DMS 273 treated with DMSO at 0.1 percent for 48 hours (cell line): ENCODE data around the gene CELA1.

Experiments used
- DNase-seq: peaks from one replicate; lab custom pipeline; 2025; lab: John Stamatoyannopoulos, UW

Gene CELA1

DNA sequence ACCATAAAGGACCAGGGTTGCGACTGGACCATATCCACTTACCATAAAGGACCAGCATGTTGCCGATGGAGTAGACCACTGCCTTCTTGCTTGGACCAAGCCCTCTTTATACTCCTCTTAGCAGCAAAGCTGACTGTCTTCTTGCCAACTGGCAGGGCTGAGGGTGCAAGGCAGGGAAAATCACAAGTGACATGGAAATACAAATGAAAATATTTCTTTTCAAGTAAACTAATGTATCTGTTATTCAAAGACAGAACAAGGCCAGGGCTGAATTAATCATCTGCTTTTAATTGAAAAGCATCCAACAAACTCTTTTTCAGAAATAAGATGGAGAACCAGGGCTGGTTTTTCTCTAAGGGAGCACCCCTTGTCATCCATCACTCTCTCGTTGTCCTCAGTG lies at the start of gene CELA1:
Gene CELA1 (minus strand): TSS at position 99 of the 400 bp plus-strand sequence. CDS start 41 bp downstream, at position 58.
- DNase-seq = no peak

DNA sequence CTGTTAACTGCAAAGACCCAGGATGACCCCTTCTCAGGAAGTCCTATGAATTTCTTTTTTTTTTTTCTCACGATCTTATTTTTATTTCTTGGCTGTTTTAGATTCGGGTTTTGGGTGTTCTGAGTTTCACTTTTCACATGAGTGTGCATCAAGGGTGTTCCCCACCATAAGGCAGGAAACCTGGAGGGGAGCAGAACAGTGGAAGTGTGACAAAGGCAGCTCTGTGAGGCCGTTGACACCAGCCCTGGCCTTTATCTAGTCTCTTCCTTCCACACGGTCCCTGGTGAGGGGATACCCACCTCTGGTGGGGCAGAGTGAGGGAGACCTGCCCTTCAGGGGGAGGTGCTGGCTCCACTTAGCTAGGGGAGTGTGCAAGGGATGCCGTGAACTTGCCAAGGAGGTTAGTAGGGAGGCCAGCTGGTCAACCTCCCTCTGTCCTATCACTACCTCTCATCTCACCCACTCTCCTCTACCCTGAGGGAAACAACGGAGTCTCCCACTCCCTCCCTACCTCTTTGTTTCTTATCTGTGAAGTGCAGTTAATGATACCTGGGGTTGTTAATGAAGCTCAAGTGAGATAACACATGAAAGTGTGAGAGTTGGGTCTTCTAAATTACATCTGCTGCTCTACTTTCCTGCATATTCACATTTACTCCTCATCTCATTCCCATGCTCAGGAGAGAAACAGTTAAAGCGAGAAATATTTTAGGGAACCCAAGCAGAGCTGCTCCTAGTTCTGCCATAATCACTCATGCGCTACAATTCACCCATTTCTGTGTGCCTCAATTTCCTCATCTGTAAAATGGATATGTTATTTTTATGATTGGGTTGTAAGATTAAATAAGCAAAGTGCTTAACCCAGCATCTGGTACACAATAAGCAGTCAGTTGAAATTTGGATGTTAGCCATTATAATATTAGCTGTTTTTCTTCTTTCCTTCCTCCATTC lies 49.1 kb upstream of the CELA1 start:
- DNase-seq = no peak

DNA sequence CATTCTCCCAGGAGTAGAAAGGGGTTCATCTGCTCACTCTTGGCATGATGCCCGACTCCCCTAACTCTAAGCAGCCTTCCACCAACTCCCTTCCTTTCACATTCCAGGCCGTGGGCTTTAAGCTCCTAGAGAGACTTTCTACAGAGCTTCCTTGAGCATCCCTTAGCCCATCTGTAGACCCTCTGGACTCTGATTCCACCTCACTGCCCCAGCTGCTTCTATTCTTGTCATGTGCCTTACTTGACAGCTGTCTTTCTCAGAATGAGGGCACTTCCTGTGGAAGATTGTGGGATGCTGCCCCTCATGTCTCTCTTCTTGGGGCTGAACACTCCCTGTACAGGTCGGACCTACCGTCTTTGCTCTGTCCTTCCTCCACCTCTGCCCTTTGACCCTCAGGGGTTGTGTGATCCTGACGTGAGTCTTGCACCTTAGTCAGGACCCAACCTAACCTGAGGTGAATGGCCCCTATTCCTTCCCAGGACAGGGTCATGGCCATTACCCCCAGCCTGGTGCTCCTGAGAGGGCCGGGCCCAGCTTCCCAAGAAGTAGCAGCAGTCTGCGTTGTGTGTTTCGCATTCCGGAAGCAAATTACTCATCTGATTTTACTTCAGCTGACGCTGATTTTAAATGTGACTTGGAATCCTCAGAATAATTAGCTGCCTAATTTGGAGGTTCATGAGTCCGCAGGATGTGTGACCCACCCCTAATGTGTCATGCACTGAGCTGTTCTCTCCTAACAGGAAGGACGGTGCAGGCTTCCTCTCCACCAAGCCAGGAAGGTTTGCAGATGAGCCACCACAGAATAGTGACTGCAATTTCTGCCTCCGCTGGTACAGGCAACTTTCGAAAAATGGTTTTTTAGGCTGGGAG lies 47.4 kb upstream of the CELA1 start:
- no peak for DNase-seq

DNA sequence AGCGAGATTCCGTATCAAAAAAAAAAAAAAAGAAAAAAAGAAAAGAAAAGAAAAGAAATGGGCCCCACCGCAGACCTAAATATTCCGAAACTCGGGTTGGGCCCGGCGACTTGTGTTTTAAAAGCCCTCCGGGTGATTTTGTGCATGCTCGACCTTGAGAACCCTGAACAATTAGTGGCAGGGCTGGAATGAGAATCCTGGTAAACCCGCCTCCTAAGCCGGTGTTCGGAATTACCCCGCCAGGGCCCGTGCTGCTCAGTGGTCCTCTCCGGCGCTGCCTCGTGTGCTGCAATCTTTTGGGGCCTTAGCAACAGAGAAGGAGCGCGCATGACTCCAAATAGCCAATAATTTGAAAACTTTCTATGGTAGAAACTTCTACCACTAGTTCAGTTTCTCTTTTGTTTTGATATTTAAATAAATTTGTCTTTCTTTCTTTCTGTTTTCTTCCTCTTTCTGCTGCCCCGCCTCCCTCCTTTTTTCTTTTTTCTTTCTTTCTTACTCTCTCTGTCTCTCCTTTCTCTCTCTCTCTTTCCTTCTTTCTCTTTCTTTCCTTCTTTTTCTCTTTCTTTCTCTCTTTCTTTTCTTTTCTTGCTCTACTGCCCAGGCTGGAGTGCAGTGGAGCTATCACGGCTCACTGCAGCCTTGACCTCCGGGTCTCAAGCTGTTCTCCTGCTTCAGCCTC lies 46.2 kb upstream of the CELA1 start:
- DNase-seq = no peak

DNA sequence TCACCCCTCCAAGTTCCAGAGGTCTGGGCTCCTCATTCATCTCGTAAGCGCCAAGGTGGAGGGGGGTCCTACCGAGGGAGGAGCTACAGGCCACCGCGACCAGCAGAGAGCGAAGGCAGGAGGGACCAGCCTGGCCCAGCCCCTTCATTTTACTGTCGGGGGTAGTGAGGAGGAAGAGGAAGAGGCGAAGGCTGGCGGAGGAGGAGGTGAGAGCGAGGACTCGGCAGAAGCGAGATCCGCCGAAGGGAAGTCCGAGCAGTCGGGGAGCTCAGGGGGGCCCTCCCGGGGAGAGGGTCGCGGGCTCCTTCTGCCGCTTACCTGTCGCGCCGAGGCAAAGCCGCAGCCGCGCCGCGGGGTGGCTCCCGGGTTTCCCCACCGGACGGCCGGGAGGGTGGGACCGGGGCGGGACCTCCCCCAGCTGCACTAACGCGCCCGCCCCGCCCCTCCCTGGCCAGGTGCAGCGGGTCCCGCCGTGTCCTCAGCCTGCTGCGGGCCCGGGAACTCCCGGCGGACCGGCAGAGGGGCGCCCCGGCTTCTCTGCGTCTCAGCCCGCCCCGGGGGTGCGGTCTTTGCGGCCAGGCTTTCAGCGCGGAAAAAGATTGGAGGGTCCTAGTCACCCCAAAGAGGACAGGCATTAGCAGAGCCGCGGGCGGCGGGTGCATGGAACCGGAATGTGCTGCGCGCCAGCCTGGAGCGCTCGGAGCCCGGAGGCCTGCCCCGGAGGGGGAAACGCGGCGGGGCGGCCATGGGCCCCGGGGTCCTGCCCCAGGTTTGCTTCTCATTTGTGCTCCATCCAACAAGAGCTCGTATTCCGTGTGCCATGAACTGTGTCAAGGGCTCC lies 45.0 kb upstream of the CELA1 start, which contains the start of gene GALNT6:
Gene GALNT6 (minus strand): TSS at position 124 of the 841 bp plus-strand sequence. CDS start 11,625 bp downstream, outside the sequence.
- no peak for DNase-seq

DNA sequence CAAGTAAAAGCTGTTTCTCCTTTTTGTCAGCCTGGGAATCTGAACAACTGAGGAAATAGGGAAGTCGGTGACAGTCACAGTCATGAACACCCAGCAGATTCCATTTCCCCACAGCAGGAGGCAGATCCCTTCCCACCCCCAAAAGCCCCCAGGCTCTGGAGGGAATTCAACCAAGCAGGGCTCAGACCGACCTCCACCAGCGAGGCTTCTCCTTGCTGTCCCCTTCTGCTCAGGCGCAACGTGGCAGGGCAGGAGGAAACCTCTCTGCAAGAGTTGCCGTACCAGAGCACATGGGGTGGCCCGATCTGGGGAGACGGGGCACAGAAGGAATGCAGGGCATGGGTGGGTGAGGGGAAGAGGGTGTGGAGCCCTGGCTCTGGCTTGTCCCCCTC lies 44.4 kb upstream of the CELA1 start:
- DNase-seq = no peak

DNA sequence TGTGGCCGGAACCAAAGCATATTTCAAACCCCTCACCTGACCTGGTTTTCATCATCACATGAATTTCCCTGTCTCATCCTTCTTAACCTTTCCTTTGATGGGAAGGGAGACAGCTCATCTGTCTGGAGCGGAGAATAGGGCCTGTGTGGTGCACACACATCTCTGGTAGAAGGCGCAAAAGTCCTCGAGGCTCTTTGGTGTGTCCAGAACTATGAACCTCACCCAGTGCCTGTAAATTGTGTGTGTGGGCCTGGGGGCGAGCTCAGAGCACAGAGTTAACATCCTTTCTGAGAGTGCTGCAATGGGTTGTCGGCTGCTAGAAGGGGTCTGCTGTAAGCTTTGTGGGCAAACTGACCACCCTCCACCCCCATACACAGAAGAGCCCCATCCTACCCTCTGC lies 44.0 kb upstream of the CELA1 start:
- no peak for DNase-seq

DNA sequence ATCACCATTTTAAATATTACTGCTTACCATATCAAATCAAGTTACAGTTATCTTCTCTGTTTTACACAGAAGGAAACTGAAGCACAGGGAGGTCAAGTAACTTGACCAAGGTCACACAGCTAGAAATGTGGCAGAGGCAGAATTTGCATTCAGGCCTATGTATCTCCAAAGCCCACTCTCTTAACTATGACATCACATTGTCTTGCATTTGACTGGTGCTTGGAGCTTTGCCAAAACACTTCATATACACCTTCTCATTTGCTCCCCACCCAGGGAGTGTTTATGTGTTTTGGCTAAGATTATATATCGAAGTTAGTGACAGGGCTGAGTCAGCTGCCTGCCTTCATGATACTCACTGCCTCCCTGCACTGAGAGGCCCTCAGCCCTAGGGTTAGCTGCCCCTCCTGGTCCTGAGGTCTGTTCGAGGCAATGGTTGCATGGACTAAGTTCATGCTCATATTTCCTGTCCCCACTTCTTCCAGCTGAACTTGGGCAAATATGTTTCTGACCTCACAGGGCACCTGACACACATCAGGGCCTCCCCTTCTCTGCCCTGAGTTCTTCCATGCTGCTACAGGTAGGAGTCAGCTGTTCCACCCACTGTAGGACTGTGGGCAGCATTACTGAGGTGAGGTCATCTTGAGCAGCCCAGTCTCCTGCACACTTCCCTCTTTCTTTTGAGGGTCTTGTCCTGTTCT lies 43.0 kb upstream of the CELA1 start:
- DNase-seq = no peak

DNA sequence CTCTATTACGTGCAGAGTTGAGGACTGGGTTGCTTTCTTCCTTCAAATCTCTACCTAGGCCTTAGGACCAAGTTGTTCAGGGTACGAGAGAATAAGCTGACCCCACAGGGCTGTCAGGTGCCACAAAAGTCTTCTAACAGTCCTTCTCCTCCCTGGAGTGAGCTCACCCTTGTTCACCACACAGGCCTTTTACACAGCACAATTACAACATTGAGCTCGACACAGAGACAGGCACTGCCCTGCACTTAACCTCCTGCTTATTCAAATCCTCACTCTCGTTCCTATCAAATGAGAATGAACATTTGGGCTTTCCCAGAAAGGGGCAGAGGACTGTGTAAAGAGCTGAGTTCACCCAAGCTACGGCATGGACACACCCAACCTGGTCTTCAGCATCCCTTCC lies 42.4 kb upstream of the CELA1 start:
- no peak for DNase-seq

DNA sequence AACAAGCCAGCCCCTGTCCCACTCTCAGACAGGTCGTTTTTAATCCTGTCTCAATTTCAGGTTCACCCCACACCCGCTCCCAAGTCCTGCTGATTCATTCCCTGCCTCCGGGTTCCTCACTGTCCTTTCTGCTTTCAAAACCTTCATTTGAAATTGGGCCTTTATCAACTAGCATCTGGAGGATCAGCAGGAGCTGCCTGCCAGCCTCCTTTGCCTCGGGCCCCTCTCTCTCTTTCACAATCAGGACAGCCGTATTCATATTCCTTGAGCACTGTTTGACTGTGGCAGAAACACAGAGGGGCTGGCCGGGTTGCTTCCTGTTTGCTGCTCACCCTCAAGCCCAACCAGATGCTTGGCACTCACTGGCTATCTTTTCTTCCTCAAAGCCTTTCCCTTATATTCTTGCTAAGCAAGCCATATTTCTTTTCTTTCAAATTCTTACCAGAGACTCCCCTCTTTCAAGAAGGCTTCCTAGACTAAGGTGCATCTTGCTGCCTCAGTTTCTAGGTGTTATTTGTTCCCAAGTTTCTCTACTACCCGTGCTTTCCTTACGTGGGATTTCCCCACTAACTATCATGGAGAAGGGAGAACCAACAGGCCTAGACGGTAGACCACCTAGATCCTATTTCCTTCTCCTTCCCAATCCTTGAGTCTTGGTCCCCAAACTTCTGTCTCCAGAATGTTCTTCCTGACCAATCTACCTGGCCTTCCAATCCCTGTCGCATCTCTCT lies 41.8 kb upstream of the CELA1 start:
- no peak for DNase-seq

DNA sequence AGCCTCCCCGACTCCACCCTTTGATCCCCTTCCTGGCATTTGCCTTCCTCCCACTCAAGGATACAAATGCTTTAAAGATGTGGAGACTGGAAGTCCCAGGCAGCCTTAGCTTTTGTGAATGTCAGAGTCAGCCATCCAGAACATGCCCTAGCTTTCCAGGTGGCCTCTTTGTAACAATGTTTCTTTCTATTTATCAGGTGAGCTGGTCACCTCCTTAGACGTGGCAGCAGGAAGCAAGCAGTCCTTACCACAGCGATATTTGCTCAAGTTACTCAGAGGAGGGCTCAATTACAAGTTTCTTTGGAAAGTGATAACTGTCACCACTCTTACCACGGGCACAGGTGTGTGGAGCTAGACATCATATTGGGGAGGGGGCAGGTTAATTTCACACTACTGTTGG lies 39.9 kb upstream of the CELA1 start:
- no peak for DNase-seq

DNA sequence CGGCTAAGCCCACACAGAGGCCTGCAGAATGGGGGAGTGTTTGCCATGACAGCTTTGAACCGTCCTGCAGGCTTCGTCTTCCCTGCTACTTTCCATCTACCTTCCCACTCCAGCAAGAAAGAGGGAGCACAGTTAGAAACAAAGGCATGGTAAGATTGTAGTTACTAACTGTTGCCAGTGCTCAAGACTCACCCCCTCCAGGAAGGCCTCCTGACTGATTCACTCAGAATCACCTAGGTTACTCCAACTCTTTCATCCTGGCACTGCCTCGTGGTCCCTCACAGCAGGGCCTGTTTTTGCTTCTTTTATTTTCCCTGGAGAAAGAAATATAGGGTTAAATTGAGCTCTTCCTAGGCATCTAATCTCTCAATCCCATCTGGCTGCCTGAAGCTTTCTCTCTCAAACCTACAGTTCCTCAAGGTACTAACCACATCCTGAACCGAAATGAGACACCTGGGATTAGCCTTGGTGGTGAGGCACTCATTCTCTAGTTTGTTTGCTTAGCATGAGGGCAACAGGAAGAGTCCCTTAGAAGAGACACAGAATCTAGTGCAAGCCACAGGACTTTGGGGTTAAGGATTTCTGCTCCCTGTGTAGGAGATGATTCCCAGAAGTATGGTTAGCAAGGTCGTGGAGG lies 36.9 kb upstream of the CELA1 start:
- DNase-seq = no peak

DNA sequence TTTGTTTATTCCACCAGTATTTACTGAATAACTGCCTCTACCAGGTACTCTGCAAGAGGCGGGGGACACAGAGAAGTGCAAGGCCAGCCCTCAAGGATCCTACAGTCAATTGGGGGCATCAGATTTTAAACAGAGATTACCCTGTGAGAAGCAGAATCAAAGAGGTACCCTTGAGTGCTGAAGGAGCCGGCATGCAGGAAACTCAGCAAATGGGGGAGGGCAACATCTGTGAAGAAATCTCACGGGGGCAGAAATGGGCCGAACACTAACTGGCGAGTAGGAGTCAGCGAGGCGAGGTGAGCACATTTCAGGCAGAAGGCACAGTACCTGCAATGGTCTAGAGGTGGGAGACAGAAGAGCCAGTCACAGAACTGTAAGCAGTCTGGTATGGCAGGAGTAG lies 35.7 kb upstream of the CELA1 start:
- no peak for DNase-seq

DNA sequence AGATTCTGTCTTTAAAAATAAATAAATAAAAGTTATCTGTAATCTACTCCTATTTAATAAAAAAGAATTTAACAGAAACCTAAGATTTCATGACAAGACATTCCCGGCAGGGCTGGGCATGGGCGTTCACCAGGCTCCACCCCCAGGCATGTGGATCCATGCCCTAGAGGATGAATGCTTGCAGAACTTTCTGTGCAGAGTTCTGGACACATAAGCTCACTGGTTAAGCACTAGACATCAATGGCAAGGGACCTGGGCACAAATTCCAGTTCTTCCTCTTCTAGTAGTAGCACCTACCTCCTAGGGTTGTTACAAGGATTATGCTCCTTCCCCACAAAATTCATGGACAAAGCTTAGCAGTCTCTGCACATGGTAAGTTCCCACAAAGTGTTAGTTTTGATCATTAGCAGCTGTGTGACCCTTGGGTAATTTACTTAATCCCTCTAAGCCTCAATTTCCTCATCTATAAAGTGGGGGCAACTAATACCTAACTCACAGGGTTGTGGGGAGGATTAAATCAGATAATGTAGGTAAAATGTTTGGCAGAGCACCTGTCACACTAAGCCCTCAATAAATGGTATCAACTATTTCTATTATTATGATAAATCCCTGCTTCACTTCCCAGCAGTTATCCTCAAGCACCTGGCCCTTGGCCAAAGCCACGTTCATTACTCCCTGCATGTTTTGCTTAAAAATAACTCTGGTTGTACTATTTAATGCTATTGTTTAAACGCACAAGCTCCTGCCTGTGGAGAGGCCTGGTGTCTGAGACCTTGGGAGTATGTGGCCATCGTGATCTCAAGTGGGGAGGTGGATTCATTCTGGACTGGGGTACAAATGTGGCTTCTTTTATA lies 35.0 kb upstream of the CELA1 start:
- DNase-seq = no peak

DNA sequence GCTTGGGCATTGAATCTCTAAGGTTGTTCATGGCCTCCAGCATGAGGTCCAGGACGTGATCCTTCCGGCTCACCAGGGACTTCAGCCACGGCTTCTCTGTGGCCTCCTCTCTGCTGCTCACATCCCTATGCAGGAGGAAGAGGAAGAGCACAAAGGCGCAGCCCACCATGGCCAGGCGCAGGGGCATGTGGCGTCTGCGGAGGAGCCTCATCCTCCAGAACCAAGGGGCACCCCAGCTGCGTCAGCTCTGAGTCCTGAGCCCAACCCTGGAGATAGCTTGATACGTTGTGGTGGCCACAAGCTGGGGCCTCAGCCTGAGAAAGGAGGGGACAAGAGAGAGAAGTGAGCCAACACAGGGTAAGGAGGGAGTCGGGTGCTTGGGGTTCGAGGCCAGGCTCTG lies 33.1 kb upstream of the CELA1 start:
- DNase-seq = no peak

DNA sequence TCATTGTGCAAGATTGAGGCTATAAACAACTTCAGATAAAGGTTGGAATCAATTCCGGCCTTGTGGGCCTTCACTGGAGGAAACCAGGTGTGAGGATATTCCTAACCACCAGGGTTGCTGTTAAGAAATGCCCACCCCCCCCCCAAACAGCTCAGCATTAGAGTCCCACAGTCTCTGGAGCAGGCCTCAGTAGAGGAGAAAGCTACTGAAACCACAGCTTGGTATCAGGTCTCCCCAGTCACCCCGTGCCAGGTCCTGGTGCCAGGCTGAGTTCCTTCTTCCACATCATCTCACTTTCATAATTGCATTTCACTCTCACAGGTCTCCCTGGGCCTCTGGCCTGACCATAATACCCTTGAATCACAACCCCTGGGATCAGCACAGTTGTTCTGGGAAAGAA lies 32.3 kb upstream of the CELA1 start:
- DNase-seq = no peak

DNA sequence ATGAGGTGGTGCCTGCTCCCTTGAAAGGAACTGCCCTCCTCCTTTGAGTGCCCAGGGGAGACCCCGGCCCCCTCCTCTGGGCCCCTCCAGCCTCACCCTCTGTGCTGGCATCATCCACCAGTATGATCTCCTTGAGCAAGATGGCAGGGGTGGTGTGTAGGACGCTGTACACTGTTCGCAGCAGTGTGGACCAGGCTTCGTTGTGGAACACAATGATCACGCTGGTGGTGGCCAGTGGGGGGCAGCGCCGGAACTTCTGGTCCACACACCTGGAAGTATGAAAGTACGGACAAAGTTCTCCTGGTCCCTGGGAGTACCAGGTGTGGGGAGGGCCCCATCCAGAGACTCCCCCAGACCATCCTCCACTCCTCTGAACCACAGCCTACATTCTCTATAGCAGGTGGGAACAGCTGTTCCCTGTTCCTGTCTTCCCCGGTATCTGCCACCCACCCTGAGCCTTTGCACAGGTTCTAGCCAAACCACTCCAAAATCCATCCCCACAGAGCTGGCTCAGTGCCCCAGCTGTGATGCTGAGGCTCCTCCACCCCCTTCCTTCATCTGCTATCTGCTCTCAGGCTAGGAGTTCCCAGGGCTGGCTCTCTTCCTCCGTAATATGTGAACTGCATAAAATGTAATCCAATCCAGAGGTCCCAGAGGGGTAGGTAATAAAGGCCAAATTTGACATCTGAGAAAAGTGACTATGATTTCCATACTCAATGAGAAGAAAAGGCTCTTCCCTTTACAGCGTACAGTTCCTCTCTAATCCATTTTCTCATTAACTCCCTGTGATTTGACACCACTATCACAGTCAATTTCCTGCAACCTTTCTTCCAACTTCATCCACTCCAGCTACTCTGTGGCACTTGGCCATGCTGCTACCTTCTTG lies 30.9 kb upstream of the CELA1 start:
- DNase-seq = no peak

DNA sequence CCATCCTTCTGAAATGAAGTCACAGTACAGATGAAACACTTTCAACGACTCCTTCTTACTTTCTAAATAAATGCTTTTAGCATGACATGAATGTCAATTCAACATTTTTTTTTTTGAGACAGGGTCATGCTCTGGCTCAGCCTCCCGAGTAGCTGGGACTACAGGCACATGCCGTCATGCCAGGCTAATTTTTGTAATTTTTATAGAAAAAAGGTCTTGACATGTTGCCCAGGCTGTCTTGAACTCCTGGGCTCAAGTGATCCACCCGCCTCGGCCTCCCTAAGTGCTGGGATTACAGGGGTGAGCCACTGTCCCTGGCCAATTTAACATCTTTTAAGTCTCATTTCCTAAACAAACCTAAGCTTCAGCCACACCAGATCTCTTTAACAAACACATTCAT lies 28.4 kb upstream of the CELA1 start:
- no peak for DNase-seq
